ENCODE measurements around the gene CCDC27.

Gene CCDC27

DNA sequence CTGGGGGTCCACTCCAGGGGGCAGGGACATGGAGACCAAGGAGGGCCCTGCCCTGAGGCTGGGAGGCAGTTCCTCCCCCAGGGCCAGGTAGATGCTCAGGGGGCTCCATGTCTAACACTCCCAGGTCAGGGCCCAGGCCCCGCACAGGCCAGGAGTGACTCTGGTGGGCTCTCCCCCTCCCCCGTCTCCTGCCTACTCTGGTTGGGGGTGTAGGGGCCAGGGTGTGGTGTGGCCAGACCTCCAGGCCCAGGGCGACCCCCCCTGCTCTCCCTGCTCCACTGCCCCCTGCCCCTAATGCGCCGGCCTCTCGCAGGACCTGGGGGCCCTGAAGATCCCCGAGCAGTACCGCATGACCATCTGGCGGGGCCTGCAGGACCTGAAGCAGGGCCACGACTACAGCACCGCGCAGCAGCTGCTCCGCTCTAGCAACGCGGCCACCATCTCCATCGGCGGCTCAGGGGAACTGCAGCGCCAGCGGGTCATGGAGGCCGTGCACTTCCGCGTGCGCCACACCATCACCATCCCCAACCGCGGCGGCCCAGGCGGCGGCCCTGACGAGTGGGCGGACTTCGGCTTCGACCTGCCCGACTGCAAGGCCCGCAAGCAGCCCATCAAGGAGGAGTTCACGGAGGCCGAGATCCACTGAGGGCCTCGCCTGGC lies 19.7 kb upstream of the CCDC27 start:
- no peak overlapping the region for H3K27ac ChIP-seq
- TF ChIP-seq, protein P1, sequence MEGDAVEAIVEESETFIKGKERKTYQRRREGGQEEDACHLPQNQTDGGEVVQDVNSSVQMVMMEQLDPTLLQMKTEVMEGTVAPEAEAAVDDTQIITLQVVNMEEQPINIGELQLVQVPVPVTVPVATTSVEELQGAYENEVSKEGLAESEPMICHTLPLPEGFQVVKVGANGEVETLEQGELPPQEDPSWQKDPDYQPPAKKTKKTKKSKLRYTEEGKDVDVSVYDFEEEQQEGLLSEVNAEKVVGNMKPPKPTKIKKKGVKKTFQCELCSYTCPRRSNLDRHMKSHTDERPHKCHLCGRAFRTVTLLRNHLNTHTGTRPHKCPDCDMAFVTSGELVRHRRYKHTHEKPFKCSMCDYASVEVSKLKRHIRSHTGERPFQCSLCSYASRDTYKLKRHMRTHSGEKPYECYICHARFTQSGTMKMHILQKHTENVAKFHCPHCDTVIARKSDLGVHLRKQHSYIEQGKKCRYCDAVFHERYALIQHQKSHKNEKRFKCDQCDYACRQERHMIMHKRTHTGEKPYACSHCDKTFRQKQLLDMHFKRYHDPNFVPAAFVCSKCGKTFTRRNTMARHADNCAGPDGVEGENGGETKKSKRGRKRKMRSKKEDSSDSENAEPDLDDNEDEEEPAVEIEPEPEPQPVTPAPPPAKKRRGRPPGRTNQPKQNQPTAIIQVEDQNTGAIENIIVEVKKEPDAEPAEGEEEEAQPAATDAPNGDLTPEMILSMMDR (IDR thresholded peaks at IDR 0.05), result no peak
- TF ChIP-seq ZFX (IDR thresholded peaks at IDR 0.05; ENCODE audit: borderline replicate concordance), result no peak

DNA sequence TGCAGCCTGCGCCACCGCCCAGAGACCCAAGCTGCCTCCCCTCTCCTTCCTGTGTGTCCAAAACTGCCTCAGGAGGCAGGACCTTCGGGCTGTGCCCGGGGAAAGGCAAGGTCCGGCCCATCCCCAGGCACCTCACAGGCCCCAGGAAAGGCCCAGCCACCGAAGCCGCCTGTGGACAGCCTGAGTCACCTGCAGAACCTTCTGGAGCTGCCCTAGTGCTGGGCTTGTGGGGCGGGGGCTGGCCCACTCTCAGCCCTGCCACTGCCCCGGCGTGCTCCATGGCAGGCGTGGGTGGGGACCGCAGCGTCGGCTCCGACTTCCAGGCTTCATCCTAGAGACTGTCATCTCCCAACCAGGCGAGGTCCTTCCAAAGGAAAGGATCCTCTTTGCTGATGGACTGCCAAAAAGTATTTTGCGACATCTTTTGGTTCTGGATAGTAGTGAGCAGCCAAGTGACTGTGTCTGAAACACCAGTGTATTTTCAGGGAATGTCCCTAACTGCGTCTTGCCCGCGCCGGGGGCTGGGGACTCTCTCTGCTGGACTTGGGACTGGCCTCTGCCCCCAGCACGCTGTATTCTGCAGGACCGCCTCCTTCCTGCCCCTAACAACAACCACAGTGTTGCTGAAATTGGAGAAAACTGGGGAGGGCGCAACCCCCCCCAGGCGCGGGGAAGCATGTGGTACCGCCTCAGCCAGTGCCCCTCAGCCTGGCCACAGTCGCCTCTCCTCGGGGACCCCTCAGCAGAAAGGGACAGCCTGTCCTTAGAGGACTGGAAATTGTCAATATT lies 19.0 kb upstream of the CCDC27 start:
- TF ChIP-seq ZFX (IDR thresholded peaks at IDR 0.05; ENCODE audit: borderline replicate concordance), result no peak
- TF ChIP-seq, protein P1 (IDR thresholded peaks at IDR 0.05), result no peak
- H3K27ac ChIP-seq, result no peak overlapping the region

DNA sequence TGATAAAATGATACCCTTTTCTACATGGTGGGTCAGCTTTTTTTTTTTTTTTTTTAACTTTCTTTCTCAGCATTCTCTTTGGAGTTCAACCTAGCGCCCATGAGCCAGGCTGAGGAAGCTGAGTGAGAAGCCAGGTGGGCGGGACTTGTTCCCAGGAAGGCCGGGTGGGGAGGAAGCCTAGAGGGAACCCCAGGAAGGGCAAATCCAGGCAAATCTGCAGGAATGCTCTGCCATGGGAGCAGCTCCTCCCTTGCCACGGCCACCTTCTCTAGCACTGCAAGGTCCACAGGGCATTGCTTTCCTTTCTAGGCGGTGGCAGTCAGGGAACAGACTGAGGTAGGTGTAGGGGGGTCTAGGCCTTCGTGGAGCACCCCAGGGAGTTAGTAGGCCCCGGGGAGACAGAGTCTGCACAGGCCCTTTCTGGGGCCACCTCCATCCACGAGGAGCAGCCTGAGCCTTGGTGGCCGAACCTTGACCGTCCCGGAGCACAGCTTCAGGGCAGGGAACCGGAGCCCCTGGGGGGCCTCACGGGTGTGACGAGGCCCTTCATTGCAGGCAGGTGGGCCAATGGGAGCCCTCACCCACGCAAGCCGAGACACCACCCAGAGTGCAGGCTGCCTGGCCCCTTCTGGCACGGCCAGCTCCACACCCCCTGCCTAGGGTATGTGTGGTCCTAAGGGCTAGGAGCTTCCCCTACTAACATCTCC lies 18.2 kb upstream of the CCDC27 start:
- no peak overlapping the region for H3K27ac ChIP-seq

DNA sequence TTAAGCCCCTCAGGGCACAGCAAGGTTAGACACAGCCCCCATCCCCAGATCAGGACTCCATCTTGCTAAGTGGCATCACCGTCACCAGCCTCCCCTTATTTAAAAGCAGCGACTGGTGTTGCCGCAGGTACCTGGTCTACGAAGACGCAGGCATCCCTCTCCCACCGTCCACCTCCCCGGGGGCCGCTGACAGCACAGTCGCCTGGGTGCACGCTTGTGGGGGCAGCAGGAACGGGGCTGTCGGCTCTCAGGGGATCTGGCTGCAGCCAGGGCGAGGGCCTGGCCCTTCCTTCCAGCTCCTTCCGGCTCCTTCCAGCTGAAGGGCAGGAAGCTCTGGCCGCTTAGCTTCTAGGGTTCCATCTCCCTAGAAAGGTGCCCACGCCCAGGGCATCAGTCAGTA lies 17.6 kb upstream of the CCDC27 start:
- no peak overlapping the region for H3K27ac ChIP-seq
- TF ChIP-seq ZFX (IDR thresholded peaks at IDR 0.05; ENCODE audit: borderline replicate concordance), result no peak

More for the DNA sequence above, 18.2 kb upstream of the CCDC27 start:
- TF ChIP-seq, protein P1 (IDR thresholded peaks at IDR 0.05), result no peak
- TF ChIP-seq ZFX (IDR thresholded peaks at IDR 0.05; ENCODE audit: borderline replicate concordance), result no peak

DNA sequence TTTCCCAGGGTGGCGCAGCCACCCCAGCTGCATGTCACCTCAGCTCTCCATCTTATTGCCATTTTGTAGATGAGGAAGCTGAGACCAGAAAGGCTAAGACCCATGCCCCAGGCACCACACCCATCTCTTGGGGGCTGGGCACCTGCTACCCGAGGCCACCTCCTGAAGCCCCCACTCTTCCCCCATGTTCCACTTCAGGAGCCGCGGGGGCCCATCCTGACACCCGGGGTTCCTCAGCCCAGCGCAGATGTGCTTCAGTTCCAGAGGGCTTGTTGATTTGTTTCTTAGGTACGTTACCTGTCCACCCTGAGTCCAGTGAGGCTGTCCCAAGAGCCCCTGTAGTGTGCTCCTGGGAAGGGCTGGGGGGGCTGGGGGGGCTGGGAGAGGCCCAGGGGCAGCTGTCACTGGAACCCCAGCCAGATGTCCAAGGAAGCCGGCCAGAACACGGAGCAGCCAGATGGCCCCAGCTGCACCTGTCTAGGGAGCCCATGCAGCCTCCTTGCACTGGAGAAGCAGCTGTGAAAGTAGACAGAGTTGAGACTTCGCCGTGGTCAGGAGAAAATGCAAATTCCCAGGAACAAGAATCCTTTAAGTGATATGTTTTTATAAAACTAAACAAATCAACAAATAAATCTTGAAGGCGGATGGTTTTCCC lies 17.1 kb upstream of the CCDC27 start:
- no peak overlapping the region for H3K27ac ChIP-seq
- TF ChIP-seq, protein P1 (IDR thresholded peaks at IDR 0.05), result no peak
- no peak for TF ChIP-seq ZFX (IDR thresholded peaks at IDR 0.05; ENCODE audit: borderline replicate concordance)

DNA sequence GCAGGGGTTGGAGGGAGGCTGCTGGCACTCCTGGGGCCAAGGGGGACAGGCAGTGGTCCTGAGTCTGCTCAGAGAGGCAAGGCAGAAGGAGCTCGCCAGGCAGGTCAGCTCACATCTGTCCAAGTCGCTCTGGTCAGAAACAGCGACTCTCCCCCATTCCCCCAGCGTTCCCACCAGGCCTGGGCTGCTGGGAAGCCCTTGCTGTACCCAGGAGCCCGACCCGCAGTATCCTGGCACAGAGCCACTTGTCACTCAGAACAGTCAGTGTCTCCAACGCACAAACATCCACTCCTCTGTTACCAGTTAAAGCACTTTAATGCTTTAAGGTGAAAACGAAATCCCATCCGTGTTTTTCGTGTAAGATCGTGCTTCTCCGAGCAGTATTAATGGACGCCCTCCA lies 16.6 kb upstream of the CCDC27 start:
- TF ChIP-seq, protein P1 (IDR thresholded peaks at IDR 0.05), result no peak
- TF ChIP-seq ZFX (IDR thresholded peaks at IDR 0.05; ENCODE audit: borderline replicate concordance), result no peak
- H3K27ac ChIP-seq, result no peak overlapping the region

DNA sequence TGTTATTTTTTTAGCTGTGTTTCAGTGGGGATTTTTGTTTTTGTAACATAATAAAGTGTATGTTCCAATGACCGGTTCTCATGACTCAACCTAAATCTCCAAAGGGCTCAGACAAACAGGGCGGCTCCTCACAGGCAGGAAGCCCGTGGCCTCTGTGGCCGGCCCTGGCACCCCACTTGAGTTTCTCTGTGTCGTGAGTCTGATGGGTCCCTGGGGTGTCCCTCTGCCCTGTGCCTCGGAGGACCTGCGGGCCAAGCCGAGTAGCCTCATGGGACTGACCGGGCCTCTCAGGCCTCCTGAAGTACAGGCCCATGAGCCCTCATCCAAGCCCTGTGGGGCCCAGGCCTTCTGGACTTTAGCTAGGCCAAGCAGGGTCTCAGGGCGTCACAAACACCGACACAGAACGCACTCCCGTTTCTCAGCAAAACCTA lies 16.1 kb upstream of the CCDC27 start:
- H3K27ac ChIP-seq, result no peak overlapping the region
- TF ChIP-seq, protein P1 (IDR thresholded peaks at IDR 0.05), result no peak
- no peak for TF ChIP-seq ZFX (IDR thresholded peaks at IDR 0.05; ENCODE audit: borderline replicate concordance)

Measured in 22Rv1 (cell line).